Measurements from ENCODE around the gene TSPO. TPM values are rescaled to one million over a fixed set of nuclear protein-coding genes. Genes with fewer than 3 reads are reported as not detected.

The TSPO gene
- polyA plus RNA-seq, 3 donors: 14.3 to 21.4 (median 16.9) TPM

GRCh38 chr22:43199541-43199940 lies 48.2 kb downstream of the TSPO start:
- DNase-seq (ENCODE audit: low read depth in 3 of 3, low spot score in 2 of 3): no peak

GRCh38 chr22:43200031-43200430 lies 48.7 kb downstream of the TSPO start:
- no peak for DNase-seq (ENCODE audit: low read depth in 3 of 3, low spot score in 2 of 3)

GRCh38 chr22:43200555-43200954 lies 49.2 kb downstream of the TSPO start:
- DNase-seq (ENCODE audit: low read depth in 3 of 3, low spot score in 2 of 3): no peak

DNA sequence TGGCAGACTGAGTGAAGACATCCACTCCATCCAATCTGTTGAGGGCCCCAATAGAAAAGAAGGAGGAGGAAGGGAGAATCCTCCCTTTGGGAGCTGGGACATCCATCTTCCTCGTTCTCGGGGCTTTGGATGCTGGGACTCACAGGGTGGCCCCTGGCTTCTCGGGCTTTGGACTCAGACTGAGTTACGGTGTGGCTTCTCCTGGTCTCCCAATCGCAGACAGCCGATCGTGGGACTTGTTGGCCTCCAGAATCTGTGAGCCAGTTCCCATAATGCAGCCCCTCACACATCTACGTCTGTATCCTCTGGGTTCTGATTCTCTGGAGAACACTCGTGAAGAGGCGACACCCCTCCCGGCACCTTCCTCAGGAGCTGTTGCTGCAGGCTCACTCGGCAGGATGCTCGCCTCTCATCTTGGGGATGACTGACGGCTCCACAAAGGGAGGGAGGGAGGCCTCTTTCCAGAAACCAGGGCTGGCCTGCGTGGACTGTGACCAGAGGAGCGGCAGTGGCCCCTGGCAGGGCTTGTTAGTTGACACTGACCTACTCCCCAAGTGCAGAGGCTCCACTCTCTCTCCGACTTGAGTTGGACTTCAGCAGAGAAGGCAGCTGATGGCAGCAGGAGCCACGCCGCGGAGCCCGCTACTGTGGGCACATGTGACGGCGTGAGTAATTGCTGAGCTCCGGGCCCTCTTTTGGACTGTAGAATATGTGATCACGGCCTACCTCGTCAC lies 50.3 kb downstream of the TSPO start:
- no peak for DNase-seq (ENCODE audit: low read depth in 3 of 3, low spot score in 2 of 3)

- DNase-seq (ENCODE audit: low read depth in 3 of 3, low spot score in 2 of 3): no peak
Measured at GRCh38 chr22:43202326-43202725, 51.0 kb downstream of the TSPO start.

GRCh38 chr22:43202756-43203410 lies 51.5 kb downstream of the TSPO start:
- DNase-seq (ENCODE audit: low read depth in 3 of 3, low spot score in 2 of 3): no peak

- no peak for DNase-seq (ENCODE audit: low read depth in 3 of 3, low spot score in 2 of 3)
Measured at GRCh38 chr22:43203471-43203981, 52.2 kb downstream of the TSPO start.

DNA sequence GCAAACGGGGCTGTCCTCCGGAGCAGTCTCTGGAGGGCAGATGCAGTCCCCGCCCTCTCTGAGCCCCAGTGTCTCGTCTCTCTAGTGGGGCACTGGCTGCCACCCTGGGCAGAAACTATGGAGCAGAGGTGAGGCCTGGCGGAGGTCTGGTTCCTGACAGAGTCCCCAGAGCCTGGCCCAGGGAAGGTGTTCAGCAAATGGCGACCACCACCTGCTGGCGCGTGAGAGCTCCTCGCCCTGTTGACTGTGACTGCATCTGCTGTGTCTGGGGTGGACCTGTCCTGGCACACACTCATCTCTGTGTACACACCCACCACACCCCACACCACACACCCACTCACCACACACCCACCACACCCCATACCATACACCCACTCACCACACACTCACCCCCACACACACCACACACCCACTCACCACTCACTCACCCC lies 53.9 kb downstream of the TSPO start:
- DNase-seq (ENCODE audit: low read depth in 3 of 3, low spot score in 2 of 3): no peak

DNA sequence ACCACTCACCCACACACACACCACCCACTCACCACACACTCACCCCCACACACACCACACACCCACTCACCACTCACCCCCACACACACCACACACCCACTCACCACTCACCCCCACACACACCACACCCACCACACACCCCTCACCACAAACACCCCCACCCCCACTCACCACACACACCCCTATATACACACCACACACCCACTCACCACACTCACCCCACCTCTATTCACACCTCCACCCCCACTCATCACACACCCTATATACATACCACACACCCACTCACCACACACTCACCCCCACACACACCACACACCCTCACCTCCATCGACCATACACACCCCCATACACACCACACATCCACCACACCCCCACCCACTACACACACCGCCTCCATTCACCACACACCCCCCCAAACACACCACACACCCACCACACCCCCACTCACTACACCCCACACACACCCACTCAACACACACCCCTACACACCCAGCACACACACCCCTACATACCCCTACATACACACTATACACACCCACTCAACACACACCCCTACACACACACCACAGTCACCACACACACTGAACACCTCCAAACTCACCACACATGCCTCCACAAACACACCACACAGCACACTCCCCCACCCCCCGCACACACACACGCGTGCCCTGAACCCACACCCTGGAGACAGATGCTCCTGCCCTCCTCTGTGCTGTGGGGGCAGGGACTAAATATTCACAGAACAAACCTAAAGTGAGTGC lies 54.6 kb downstream of the TSPO start:
- no peak for DNase-seq (ENCODE audit: low read depth in 3 of 3, low spot score in 2 of 3)

DNA sequence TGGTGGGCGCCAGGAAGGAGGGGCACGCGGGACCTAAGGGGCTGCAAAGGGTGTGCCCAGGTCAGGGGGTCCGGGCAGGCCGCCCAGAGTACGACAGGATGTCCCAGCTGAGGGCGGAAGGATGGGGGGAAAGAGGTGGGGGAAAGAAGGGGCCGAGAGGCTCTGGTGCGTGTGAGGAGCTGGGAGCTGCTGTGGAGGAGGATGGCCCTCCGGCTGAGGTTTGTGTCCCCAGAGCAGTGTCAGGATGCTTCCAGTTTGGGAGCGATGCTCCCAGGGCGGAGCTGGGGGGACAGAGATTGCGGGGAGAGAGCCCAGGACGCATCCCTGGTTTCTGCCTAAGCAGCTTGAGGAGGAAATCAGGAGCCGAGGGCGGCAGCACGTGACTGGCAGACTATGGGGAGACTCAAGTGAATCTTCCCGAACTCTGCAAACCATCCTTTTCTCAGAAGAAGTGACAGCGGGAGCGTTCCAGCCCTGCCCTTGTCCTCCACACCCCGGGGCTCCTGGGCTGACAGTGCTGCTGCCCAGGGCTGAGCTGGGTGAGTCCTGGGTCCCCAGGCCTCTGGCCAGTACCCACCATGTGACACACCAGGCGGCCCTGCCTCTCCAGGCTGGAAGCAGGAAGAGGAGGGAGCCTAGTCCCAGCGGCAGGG lies 55.3 kb downstream of the TSPO start:
- DNase-seq (ENCODE audit: low read depth in 3 of 3, low spot score in 2 of 3): no peak

DNA sequence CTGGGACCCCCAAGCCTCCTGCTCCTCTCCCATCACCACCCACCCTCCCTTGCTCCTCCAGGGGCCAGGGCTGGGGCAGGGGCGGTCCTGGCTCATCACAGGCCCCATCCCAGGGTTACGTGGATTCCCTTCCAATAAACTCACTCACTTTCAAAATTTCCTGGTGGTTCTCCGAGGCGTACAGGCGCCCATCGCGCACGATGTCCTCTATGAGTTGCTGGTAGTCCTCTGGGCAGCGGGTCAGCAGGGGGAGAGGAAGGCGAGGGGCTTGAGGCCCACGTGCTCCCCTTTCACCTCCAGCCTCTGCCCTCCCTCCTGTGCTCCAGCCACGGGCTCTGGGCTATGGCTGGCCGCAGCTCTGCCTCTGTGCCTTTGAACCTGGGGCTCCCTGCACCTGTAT lies 56.0 kb downstream of the TSPO start:
- no peak for DNase-seq (ENCODE audit: low read depth in 3 of 3, low spot score in 2 of 3)

DNA sequence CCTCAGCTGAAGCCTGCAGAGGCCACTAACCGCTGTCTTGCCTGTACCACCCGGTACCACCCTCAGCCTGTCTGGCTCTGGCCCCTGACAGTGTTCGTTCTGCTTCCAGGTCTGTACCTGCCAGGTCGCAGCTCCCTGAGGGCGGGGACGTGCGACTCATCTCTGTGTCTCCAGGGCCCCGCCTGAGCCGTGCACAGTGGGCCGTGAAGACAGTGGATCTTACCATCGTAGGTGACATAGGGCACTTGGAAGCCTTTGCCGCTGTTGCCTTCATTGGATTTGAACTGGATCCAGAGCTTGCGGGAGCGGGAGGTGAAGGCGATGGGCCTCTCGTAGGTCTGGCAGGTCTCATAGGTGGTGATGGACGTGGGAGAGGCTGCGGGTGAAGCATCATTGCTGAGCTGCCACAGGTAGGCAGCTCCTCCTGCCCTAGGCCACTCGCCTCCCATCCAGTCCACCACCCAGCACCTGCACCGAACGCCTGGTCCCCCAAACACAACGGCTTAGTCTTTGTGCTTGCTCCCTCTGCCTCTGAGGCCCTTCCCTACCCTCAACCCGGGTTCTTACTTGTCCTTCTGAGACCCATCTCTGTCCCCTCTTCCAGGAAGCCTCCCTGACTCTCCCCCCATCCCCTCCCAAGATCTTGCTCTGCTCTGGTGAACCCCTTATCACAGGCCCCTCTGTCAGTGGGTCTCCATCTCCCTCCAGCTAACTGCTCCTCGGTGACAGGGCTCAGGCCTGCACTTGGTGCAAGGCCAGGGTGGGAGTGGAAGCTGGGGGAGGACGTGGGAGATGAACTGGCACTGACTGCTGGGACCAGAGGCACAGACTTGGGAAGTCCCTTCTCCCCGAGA lies 56.7 kb downstream of the TSPO start:
- DNase-seq (ENCODE audit: low read depth in 3 of 3, low spot score in 2 of 3): no peak

GRCh38 chr22:43208703-43209522 lies 57.6 kb downstream of the TSPO start:
- DNase-seq (ENCODE audit: low read depth in 3 of 3, low spot score in 2 of 3): no peak

- no peak for DNase-seq (ENCODE audit: low read depth in 3 of 3, low spot score in 2 of 3)
Measured at GRCh38 chr22:43209523-43209890, 58.1 kb downstream of the TSPO start.

DNA sequence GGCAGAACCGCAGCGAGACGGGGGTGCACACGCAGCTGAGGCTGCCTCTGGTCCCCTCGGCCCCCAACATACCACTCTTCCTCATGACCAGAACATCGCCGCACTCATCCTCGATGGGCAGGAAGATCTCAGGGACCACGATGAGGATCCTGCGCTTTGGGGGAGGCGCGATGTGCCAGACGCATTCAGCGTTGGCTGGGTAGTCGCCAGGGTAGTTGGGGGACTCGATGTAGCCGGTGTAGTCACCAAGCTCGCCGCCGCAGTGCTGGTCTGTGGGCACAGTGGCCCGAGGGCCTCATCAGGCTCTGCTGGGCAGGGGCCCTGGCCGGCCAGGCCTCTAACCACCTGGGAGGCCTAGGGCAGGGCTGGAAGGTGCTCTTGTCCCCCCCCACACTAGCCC lies 58.6 kb downstream of the TSPO start:
- DNase-seq (ENCODE audit: low read depth in 3 of 3, low spot score in 2 of 3): no peak

DNA sequence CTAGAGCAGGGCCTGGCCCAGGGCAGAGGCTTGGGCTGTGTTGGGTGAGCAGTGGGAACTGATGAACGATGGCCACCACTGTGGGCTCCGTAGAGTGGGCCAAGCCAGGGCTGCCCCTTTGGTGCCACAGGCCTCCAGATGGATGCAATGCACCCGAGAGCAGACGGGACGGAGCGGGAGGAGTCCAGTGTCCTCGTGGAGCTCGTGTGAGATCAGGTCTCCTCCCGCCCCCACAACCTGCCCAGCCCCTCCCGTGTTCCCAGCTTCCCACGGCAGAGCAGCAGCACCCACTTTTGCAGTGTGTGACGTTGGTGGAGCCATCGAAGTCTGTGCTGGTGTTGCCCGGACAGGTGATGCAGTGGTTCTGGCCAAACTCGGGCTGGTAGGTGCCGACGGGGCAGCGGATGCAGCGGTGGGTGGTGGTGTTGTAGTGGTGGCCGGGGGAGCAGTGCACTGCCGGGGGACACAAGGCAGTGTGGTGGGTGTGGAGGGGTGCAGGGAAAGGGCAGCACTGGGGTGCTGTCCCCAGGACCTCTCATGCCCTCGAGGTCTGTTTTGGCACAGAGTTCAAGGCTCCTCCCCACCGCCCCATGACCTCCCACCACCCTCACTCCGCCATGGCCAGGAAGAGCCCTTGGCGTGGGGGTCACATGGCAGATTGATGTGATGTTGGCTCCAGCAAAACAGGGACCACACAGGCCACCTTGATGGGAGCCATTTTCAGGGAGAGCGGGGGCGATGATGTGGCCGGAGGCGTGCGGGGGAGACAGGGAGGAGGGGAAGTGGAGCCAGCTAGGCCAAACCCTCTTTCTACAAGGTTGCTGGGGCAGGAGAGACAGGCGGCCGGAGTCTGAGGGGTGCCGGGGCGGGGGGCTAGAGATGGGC lies 59.5 kb downstream of the TSPO start:
- no peak for DNase-seq (ENCODE audit: low read depth in 3 of 3, low spot score in 2 of 3)

GRCh38 chr22:43211941-43212433 lies 60.6 kb downstream of the TSPO start:
- no peak for DNase-seq (ENCODE audit: low read depth in 3 of 3, low spot score in 2 of 3)

DNA sequence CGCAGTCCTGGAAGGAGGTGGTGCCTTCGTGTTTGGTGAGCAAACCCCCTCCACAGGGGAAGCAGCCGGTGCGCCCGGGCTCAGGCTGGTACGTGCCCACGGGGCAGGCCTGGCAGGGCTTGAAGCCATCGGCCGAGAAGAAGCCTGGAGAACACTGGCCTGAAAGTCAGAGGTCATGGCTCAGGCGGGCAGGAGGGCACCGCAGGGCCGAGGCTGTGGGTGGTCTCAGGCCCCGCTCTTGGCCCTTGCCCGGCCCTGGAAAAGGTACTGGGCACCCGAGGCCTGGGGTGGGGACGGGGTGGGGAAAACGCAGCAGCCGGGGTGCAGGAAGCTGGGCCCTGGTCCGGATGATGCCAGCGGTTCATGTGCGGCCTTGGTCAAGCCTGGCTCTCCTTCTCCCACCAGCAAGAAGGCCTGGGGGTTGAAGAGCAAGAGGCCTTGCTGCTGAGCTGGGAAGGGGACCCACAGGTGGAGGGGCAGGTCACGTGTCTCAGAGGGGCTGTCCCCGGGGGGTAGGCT lies 61.1 kb downstream of the TSPO start:
- no peak for DNase-seq (ENCODE audit: low read depth in 3 of 3, low spot score in 2 of 3)

All from right renal cortex interstitium (tissue), 3 donors.